ENCODE data around the gene TET1. TPM values are rescaled to one million over a fixed set of nuclear protein-coding genes. Genes with fewer than 3 reads are reported as not detected.

Gene TET1
- total and polyA plus RNA-seq, 9 of the 15 experiments (the other 6 are each of a cell fraction or from before 2014, with no cell fraction given) = 2.6 to 21.3 (median 11.6) TPM

DNA sequence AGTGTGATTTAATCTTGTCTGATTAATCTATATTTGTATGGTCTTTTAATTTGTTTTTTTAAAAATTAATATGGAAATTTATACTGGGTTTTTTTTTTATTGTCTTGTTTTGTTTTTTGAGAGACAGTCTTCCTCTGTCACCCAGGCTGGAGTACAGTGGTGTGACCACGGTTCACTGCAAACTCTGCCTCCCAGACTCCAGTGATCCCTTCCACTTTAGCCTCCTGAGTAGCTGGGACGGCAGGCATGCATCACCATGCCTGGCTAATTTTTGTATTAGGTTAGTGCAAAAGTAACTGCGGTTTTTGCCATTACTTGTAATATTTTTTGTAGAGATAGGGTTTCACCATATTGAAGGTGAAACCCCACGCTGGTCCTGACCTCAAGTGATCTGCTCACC is 73.1 kb downstream of the TET1 start:
- DNase-seq (ENCODE audit: extremely low read depth in 1 of 4, low spot score in 3 of 4) (no peak), FAIRE-seq (no peak), ATAC-seq (no peak)
- no peaks in the 10 kb centered on the region for H3K9me3 ChIP-seq (replicated peaks; ENCODE audit: control insufficient read depth, insufficient read depth, low read depth, low read length)
- ChIA-PET POLR2A (interaction anchor here (0.6 to 1.6 kb wide), 2 partner anchors 10 to 27 kb away, joined by 3 to 7 read pairs; no protein-coding TSS in a partner anchor), CTCF (ENCODE audit: low intra/inter-chr PET ratio) (no interaction called here)
- in situ Hi-C loops (cut with MboI) (no loop called here), intact Hi-C loops (cut with micrococcal nuclease) (no loop called here)
- no peak overlapping the region for H3K4me2 ChIP-seq (ENCODE audit: insufficient read depth, low read length)
- H3K79me2 ChIP-seq (ENCODE audit: control insufficient read depth, insufficient read depth, low read length) = no peaks in the 10 kb centered on the region
- no peak overlapping the region for H3K9ac ChIP-seq (ENCODE audit: insufficient read depth in 1 of 2, low read depth in 2 of 2, low read length in 2 of 2)
- no peak overlapping the region for H2AFZ ChIP-seq (ENCODE audit: low read depth, low read length)
- peaks cover 6% of the 10 kb centered on the region; the same call in 1 of the 3 replicates for H3K36me3 ChIP-seq (ENCODE audit: control insufficient read depth, insufficient read depth, low read length)
- H4K20me1 ChIP-seq (replicated peaks; ENCODE audit: control insufficient read depth, insufficient read depth, low read length) = no peaks in the 10 kb centered on the region
- no peak overlapping the region for H3K4me3 ChIP-seq
- H3K9me1 ChIP-seq (ENCODE audit: control insufficient read depth, insufficient read depth, low read length) = no peaks in the 10 kb centered on the region
- 83% methylated on average over 4 of the region's 4 CpGs for WGBS (ENCODE audit: insufficient coverage, low coverage, missing lambda C conversion rate)
- no peaks in the 10 kb centered on the region; a peak in 2 of 5 replicates for H3K4me1 ChIP-seq (replicated peaks in 1 of 2; ENCODE audit: control insufficient read depth in 2 of 2, insufficient read depth in 2 of 2, low read length in 2 of 2)
- no peaks in the 10 kb centered on the region for H3K27me3 ChIP-seq (ENCODE audit: control insufficient read depth in 2 of 2, insufficient read depth in 2 of 2, low read length in 2 of 2)
- TF ChIP-seq CREBBP (IDR thresholded peaks at IDR 0.05; ENCODE audit: low read depth, low read length) (no peak), BHLHE40 (IDR thresholded peaks at IDR 0.05; ENCODE audit: low read length) (no peak), XRCC5 (IDR thresholded peaks at IDR 0.05; ENCODE audit: low read depth, low read length) (no peak), RUNX1 (IDR thresholded peaks at IDR 0.05; ENCODE audit: low read depth) (no peak), TAL1 (IDR thresholded peaks at IDR 0.05) (no peak), MTA1 (IDR thresholded peaks at IDR 0.05; ENCODE audit: borderline replicate concordance) (no peak), ZNF282 (CRISPR knock-in tag; IDR thresholded peaks at IDR 0.05) (no peak), DLX4 (CRISPR knock-in tag; IDR thresholded peaks at IDR 0.05) (no peak), PYGO2 (tag; IDR thresholded peaks at IDR 0.05) (no peak), ATF2 (CRISPR knock-in tag; IDR thresholded peaks at IDR 0.05) (no peak), KAT8 (IDR thresholded peaks at IDR 0.05; ENCODE audit: low read depth) (no peak), U2AF1 (optimal IDR thresholded peaks at IDR 0.05; ENCODE audit: low read depth, low read length) (no peak)
- TF ChIP-seq, protein P1, sequence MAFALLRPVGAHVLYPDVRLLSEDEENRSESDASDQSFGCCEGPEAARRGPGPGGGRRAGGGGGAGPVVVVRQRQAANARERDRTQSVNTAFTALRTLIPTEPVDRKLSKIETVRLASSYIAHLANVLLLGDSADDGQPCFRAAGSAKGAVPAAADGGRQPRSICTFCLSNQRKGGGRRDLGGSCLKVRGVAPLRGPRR (CRISPR knock-in tag; IDR thresholded peaks at IDR 0.05) = no peak
- TF ChIP-seq, protein P2, sequence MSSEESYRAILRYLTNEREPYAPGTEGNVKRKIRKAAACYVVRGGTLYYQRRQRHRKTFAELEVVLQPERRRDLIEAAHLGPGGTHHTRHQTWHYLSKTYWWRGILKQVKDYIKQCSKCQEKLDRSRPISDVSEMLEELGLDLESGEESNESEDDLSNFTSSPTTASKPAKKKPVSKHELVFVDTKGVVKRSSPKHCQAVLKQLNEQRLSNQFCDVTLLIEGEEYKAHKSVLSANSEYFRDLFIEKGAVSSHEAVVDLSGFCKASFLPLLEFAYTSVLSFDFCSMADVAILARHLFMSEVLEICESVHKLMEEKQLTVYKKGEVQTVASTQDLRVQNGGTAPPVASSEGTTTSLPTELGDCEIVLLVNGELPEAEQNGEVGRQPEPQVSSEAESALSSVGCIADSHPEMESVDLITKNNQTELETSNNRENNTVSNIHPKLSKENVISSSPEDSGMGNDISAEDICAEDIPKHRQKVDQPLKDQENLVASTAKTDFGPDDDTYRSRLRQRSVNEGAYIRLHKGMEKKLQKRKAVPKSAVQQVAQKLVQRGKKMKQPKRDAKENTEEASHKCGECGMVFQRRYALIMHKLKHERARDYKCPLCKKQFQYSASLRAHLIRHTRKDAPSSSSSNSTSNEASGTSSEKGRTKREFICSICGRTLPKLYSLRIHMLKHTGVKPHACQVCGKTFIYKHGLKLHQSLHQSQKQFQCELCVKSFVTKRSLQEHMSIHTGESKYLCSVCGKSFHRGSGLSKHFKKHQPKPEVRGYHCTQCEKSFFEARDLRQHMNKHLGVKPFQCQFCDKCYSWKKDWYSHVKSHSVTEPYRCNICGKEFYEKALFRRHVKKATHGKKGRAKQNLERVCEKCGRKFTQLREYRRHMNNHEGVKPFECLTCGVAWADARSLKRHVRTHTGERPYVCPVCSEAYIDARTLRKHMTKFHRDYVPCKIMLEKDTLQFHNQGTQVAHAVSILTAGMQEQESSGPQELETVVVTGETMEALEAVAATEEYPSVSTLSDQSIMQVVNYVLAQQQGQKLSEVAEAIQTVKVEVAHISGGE (CRISPR knock-in tag; IDR thresholded peaks at IDR 0.05) = no peak
- no peak overlapping the region for H3K27ac ChIP-seq (ENCODE audit: extremely low read depth, low read depth, low read length)
- no TSS peak for BruUV-seq (replicated peaks)

Measured in K562 (cell line).